Measurements from ENCODE around the gene PSMB11.

The PSMB11 gene

GRCh38 chr14:23015618-23016017, 26.4 kb upstream of the PSMB11 start:
- DNase-seq (ENCODE audit: low spot score): no peak

- no peak for DNase-seq (ENCODE audit: low spot score)
These were observed 24.9 kb upstream of the PSMB11 start for GRCh38 chr14:23017091-23017490.

DNA sequence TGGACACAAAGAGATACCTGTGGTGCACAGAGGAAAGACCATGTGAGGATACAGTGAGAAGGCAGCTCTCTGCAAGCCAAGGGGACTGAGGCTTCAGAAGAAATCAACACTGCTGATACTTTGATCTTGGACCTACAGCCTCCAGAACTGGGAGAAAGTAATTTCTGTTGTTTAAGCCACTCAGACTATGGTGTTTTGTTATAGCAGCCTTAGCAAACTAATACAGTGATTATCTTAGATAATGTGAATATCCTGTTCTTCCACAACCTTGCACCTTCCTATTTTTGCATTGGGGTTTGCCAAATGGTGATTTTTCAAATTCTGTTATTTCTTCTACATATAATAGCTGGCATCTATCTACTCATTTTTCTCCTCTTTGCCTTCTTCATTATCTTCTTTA, 23.9 kb upstream of the PSMB11 start:
- no peak for DNase-seq (ENCODE audit: low spot score)

DNA sequence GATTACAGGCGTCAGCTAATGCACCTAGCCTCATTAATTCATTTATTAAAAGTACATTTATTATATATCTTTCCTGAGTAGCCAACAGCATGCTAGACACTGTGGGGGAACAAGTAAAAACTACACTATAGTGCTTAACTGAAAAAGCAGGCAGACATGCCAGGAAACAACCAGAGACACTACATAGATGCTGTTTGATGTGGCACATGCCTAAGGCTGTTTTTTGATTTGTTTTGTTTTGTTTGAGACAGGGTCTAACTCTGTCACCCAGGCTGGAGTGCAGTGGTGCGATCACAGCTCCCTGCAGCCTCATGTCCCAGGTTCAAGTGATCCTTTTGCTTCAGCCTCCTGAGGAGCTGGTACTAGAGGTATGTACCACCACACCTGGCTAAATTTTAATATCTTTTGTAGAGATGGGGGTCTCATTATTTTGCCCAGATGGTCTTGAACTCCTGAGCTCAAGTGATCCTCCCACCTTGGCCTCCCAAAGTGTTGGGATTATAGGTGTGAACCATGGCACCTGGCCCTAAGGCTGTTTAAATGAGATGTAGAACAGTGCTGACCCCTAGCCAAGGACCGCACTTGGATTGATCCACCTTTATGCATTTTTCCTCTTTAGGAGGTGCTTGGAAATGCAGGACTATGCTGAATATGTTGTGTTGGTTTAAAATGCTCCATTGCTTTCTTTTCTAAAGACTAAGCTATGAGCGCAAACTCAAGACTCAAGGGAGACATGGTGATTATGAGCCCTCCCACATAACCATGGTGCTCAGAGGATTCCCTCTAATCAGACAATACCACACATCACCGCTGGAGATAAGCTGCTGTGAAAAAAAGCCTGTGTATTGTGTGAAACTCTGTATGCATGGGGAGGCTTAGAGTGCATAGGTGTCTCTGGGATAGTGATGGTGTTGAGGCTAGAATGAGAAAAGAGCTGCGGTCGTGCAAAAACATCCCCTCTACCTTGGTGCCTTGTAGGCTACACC, 21.6 kb upstream of the PSMB11 start:
- no peak for DNase-seq (ENCODE audit: low spot score)

- no peak for DNase-seq (ENCODE audit: low spot score)
These were observed 20.6 kb upstream of the PSMB11 start for GRCh38 chr14:23021434-23021833.

- no peak for DNase-seq (ENCODE audit: low spot score)
These were observed 20.0 kb upstream of the PSMB11 start for GRCh38 chr14:23021889-23022442.

GRCh38 chr14:23023022-23023794, 18.8 kb upstream of the PSMB11 start:
- no peak for DNase-seq (ENCODE audit: low spot score)

GRCh38 chr14:23023795-23024152, 18.2 kb upstream of the PSMB11 start:
- no peak for DNase-seq (ENCODE audit: low spot score)

DNA sequence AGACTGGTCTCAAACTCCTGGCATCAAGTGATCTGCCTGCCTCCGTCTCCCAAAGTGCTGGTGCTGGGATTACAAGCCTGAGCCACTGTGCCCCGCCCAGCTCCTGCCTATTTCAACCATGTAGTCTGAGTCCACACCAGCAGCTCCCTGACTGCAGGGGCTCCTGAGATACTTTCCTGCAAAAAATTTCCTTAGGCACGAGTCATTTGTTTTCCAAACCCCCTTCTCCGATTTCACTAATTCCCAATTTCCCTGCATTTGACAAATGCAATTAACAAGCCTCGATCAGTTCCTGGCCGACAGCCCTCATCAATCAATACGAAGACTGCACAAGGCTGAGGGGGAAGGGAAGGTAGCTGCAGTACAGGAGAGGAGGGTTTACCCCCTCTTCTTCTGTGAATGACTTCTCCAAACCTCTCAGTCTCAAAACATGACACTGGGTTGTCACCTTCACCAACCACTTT, 17.4 kb upstream of the PSMB11 start:
- no peak for DNase-seq (ENCODE audit: low spot score)

DNA sequence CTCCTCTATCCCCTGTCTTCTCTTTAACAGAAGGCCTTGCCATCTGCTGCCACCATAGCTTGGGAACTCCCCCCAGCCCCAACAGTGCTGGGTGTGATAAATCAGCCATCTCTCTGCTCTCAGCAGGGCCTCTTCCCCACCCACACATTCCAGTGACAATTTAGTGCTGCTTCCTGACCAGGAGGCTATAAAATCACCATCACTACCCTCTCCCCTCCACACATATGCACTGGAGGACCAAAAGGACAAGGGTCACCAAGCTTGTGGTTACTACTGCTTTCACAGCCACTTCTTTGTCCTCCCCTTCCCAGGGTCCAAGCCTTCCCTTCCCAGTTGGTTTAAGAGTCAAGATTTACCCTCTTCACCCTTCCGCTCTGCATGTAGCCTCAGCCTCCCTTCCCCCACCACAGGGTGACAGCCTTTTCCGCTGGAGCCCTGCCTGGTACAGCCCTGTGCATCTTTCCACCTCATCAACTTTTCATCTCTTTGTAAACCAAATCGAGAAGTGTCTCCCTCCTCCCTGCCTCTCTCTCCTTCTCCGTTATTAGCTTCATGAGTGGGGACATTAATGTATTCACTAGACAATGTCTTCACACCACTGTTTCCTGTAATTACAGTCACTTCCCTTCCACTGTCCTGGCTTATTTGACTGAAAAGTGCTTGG, 16.7 kb upstream of the PSMB11 start:
- DNase-seq (ENCODE audit: low spot score): no peak

GRCh38 chr14:23028799-23029198, 13.2 kb upstream of the PSMB11 start:
- DNase-seq (ENCODE audit: low spot score): no peak

DNA sequence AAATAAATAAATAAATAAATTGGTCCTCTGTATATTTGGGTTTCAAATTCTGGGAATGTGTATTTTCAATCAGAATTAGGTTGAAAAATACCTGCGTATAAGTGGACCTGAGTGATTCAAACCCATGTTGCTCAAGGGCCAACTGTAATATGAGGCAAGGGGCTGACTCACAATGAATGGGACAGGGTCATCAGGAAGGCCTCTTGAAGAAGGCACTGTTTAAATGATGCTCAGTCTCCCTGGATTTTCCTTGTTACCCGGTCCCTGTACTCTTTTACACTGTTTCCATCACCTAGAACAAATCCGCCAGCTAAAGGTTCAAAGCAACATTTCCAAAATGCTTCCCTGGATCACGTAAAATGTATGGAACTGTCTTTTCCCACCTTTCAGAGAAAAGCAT, 11.1 kb upstream of the PSMB11 start:
- no peak for DNase-seq (ENCODE audit: low spot score)

DNA sequence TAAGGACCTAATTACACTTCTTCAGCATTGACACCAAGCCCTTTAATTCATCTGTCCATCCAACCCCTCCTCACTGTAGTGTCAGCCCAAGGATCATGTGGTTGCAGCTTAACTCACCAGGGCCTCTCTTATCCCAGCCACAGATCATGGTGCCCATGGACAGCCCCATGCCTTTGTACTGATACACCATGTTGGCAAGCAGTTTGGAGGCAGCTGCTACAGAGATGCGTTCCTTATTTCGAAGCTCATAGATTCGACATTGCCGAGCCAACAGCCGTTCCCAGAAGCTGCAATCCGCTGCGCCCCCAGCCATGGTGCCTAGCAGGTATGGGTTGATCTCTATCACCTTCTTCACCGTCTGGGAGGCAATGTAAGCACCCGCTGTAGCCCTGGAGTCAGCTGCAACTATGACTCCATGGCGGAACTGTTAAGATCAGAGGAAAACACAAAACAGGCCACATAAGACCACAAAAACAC, 8.7 kb upstream of the PSMB11 start:
- no peak for DNase-seq (ENCODE audit: low spot score)

DNA sequence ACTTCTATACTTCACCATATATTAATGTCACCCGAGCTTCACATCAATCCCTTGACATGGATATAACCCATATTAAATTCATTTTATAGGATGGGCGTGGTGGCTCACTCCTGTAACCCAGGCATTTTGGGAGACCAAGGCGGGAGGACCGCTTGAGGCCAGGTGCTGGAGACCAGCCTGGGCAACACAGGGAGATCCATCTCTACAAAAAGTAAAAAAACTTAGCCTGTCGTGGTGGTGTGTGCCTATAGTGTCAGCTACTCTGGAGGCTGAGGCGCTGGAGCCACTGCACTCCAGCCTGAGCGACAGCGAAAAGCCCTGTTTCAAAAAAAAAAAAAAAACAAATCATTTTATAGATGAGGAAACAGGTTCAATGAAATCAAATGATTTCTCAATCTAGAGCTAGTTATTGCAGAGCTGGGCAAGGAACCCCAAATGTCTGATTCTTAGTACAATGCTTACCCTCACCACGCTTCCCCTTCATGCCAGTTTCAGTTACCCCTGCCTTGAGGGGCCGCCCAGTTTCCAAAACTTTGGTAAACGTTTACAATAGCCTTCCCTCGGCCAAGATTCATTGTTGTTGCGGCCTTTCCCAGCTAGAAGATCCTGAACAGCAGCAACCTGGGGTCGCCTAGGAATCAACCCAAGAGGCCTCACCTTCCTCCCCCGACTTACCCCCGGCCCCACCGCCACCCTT, 8.1 kb upstream of the PSMB11 start:
- no peak for DNase-seq (ENCODE audit: low spot score)

DNA sequence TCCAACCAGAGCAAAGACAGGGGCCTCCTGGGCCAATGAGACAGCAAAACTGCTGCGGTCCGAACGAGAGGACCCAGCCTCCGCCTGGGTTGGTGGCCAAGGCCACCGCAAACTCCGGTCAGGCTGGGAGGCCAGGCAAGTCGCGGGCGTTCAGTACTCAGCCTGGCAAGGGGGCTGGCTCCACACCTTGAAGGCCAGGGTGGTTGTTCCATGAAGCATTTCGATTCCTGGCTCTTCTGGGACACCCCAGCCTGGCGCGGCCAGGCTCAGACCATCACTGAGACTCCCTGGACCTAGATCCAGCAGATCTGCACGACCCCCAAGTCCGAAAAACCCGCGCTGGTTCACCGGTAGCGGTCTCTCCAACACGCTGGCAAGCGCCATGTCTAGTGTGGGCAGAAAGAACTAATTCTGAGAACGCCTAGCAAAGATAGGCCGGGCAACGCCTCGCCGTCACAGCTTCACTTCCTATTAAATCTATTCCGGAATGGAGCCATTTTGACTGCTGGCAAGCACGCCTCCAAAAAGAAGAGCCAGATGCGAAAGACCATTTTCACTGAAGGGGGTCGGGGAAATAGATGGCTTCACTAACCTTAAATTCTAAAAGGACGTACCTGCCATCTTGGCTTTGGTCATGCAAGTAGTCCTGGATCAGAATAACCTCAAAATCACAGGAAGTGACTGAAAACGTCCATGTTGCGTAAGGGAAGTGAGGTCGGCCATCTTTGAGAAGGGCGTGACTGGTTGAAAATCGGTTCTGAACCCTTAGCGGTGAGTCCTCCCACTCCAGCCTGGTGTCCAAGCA, 7.3 kb upstream of the PSMB11 start, which contains the start of gene PSMB5:
TSS of gene PSMB5 (minus strand) at position 403 of the 805 bp plus-strand sequence. CDS start at position 384, 19 bp downstream.
- DNase-seq (ENCODE audit: low spot score): peak; percentile 90

- DNase-seq (ENCODE audit: low spot score): no peak
These were observed 6.5 kb upstream of the PSMB11 start for GRCh38 chr14:23035303-23036144.

DNA sequence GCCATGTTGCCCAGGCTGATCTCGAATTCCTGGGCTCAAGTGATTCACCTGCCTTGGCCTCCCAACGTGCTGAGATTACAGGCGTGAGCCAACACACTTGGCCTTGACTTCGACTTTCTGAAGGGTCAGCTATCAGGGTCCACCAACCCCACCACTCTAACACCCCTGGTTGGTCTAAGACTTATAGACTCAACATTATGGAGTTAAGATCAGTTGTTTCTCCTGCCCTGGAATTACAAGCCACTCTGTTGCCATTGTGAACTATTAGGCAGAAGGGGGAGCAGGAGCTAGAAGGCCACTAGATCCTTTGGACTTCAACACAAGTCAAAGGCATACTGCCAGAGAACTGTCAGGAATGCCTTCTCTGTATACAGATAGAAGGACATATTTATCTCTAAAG, 1.9 kb upstream of the PSMB11 start:
- DNase-seq (ENCODE audit: low spot score): no peak

DNA sequence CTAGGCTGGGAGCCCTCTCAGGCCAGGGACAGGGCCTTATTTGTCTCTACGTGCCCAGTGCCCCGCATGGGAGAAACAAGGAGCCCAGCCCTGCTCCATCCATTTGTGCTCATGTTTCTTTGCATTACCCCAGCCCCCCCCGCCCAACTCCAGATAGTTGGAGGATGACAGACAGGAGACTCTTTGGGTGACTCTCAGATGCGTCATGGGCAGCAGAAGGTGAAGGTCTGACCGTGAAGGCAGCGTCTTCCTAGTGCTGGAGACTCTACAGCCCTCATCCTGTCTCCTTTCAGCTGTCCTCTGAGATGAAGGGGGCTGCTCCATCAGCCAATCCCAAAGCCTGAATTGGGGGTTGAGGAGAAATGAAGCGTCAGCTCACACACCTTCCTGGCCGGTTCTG, 283 bp upstream of the PSMB11 start:
- no peak for DNase-seq (ENCODE audit: low spot score)

DNA sequence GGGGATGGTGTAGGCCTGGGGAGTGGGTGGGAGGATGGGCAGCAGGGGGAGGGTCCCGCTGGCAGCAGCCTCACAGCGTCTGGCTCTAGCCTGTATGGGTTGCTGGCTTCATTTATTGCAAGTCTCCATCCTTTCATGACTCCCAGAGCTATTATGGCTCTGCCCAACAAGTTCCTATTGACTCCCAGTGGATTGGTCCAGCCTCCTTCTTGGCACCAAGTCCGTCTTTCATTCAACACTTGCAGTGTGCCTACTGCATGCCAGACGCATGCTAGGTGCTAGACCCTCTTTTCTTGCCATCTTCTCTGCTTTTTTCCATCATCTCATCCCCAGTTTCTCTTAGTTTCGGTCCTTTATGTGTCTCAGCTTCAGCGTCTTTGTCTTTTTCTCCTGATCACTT, 1.1 kb downstream of the PSMB11 start:
- no peak for DNase-seq (ENCODE audit: low spot score)

- no peak for DNase-seq (ENCODE audit: low spot score)
These were observed 1.7 kb downstream of the PSMB11 start for GRCh38 chr14:23043754-23044153.

Data from AG08396 (cell line).